NCI-H1694 (cell line): ENCODE data around the gene SMIM38.

Source experiments
- DNase-seq: peaks from one replicate; lab custom pipeline; 2025; lab: John Stamatoyannopoulos, UW

SMIM38 gene

DNA sequence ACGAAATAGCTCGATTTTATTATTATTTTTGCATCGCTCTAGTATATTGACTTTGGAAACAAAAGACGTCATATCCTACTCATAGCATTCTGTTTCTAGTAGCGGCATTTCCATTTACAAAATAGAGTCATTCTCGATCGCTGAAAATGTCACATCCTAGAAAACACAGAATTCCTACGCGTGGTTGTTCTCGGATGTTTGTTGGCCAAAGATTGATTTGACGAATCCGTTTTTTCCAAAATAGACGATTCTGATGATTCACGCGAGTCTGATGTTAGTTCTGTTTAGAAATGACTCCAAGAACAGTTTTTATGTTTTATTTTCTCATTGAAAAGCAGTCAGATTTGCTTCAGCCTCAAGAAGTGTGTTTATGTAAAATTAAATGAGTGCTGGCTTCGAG lies 47.6 kb downstream of the SMIM38 start:
- DNase-seq: no peak

GRCh38 chr11:69203901-69204245 lies 48.1 kb downstream of the SMIM38 start:
- no peak for DNase-seq

DNA sequence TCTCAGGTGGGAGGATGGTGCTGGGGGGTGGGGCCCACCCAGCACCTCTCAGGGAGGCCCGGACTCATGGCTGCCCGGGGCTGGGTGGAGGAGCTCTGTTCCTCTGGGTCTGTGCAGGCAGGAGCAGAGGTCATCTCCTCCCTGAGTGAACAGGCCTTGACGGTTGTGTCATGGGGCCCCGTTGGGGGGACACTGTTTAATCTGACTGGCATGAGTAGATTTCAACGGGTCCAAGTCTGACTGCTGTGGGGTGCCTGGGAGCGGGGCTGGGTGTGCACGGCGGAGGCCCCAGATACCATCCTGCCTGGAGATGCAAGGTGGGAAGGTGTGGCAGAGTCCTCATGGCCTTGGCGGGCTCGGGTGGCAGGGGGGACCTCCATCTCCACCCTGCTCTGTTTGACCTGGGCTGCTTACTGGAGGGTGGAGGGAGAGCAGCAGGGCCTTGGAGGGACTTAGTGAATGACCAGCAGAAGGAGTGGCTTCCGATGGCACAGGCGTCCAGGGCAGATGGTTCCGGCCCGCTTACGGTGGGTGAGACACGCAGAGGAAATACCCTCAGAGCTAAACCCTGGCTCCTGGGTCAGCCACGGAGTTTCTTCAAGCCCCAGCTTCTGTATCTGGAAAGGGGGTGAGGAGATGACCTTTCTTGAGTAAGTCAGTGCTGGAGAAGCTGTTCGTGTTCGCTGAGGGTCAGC lies 48.7 kb downstream of the SMIM38 start:
- no peak for DNase-seq

- DNase-seq: no peak
Measured at GRCh38 chr11:69204941-69205742, 49.4 kb downstream of the SMIM38 start.
